ENCODE results near the gene STT3A.

The STT3A gene

GRCh38 chr11:125649465-125650166 is 57.0 kb downstream of the STT3A start:
- no peak for DNase-seq (ENCODE audit: low read depth in 2 of 2, low spot score in 1 of 2)

- no peak for DNase-seq (ENCODE audit: low read depth in 2 of 2, low spot score in 1 of 2)
These were observed 70.0 kb downstream of the STT3A start for GRCh38 chr11:125662689-125663088.

- DNase-seq (ENCODE audit: low read depth in 2 of 2, low spot score in 1 of 2) = no peak
These were observed 71.3 kb downstream of the STT3A start for GRCh38 chr11:125663910-125664309.

- no peak for DNase-seq (ENCODE audit: low read depth in 2 of 2, low spot score in 1 of 2)
These were observed 74.5 kb downstream of the STT3A start for GRCh38 chr11:125667151-125667550.

- DNase-seq (ENCODE audit: low read depth in 2 of 2, low spot score in 1 of 2) = no peak
These were observed 77.5 kb downstream of the STT3A start for GRCh38 chr11:125670172-125670571.

- DNase-seq (ENCODE audit: low read depth in 2 of 2, low spot score in 1 of 2) = no peak
These were observed 78.9 kb downstream of the STT3A start for GRCh38 chr11:125671561-125671960.

All from stimulated activated CD8-positive, alpha-beta memory T cell treated with anti-CD3 and anti-CD28 coated beads, Interleukin-4, amount 100 ng/mL, for 4 hours (primary cell).